A549 (cell line): ENCODE data around the gene NUDC. TPM values are rescaled to one million over a fixed set of nuclear protein-coding genes. Genes with fewer than 3 reads are reported as not detected.
A peak's percentile ranks its signal among the peaks of the same experiment; 100 is the strongest.

Source experiments
- ATAC-seq, 2 experiments: fragments of 200-7000 bp in 1 of 2; fragments of >200 bp in 1 of 2; cut with Nextera tagmentation in 1 of 2; cut with Tn5 transposase in 1 of 2; 3 replicates each; pipeline versions ENCODE4 v1.8.0 to v1.9.1; 2018 to 2020; ENCODE audit warnings: mild to moderate bottlenecking in 1 of 2, moderate library complexity in 1 of 2
- CTCF ChIA-PET: fragments of 300-600 bp; sonication (Branson Sonifier 250); formaldehyde crosslinking; extraction: SDS; loops from one replicate; lab custom pipeline; 2021; ENCODE audit warnings: antibody characterized with exemption, inconsistent platforms; lab: Yijun Ruan, JAX
- POLR2A ChIA-PET: fragments of 350-600 bp; formaldehyde crosslinking; extraction: SDS; loops from one replicate; lab custom pipeline; 2021; ENCODE audit warnings: antibody characterized with exemption, inconsistent platforms; lab: Yijun Ruan, JAX
- DNase-seq, 2 experiments: peaks; one replicate each; pipeline versions ENCODE4 v3.0.0 to v3.0.0-alpha.2; 2011 to 2016; ENCODE audit warnings: low read depth in 1 of 2, low spot score in 1 of 2
- FAIRE-seq: peaks from 2 replicates; lab custom pipeline; 2011; peaks lifted over from hg19 to GRCh38; lab: Jason Lieb, UNC
- H3K27ac ChIP-seq, 2 experiments: fragments of >200 bp; sonication (Bioruptor Twin); formaldehyde crosslinking; 3 replicates each; pipeline ENCODE4 v1.5.1; 2016 to 2017
- H3K4me1 ChIP-seq: fragments of >200 bp; sonication (Bioruptor Twin); formaldehyde crosslinking; 3 replicates; pipeline ENCODE4 v1.6.1; 2016
- H3K4me2 ChIP-seq: fragments of >200 bp; sonication (Bioruptor Twin); formaldehyde crosslinking; 3 replicates; pipeline ENCODE4 v1.6.1; 2016
- H3K4me3 ChIP-seq: fragments of >200 bp; sonication (Bioruptor Twin); formaldehyde crosslinking; 3 replicates; pipeline ENCODE4 v1.5.1; 2016
- H3K9me3 ChIP-seq: fragments of >200 bp; sonication (Bioruptor Twin); formaldehyde crosslinking; 3 replicates; pipeline ENCODE4 v1.6.1; 2016
- ATOH8 ChIP-seq: fragments of 250-450 bp; sonication (Bioruptor Pico); IDR thresholded peaks from 2 replicates; pipeline ENCODE4 v1.5.0; 2020; ENCODE audit warnings: low read depth, mild to moderate bottlenecking, moderate library complexity
- CBX2 ChIP-seq: fragments of 200-600 bp; sonication (generic); IDR thresholded peaks from 2 replicates; pipeline ENCODE4 v1.6.1; 2016; ENCODE audit warnings: low read depth, mild to moderate bottlenecking, borderline replicate concordance
- CEBPB ChIP-seq, 2 experiments: fragments of >200 bp in 1 of 2; sonication (Bioruptor Twin) in 1 of 2; formaldehyde crosslinking in 1 of 2; IDR thresholded peaks; 2 replicates each; pipeline ENCODE4 v1.6.1; 2012 to 2016
- CHD2 ChIP-seq: fragments of 150-350 bp; IDR thresholded peaks from 2 replicates; pipeline ENCODE4 v1.6.1; 2014; ENCODE audit warnings: low read length; ENCODE audit not compliant: partially characterized antibody
- CHD4 ChIP-seq: fragments of 200-600 bp; sonication (generic); IDR thresholded peaks from 2 replicates; pipeline ENCODE4 v1.6.1; 2016; ENCODE audit warnings: antibody characterized with exemption, mild to moderate bottlenecking, borderline replicate concordance
- EHF ChIP-seq: fragments of 250-450 bp; sonication (Bioruptor Pico); IDR thresholded peaks from 2 replicates; pipeline ENCODE4 v1.5.0; 2020; ENCODE audit warnings: mild to moderate bottlenecking
- EHMT2 ChIP-seq: fragments of 200-600 bp; sonication (generic); IDR thresholded peaks from 2 replicates; pipeline ENCODE4 v1.6.1; 2016; ENCODE audit warnings: antibody characterized with exemption, low read depth, mild to moderate bottlenecking, moderate library complexity
- ELK1 ChIP-seq: fragments of 150-350 bp; IDR thresholded peaks from 2 replicates; pipeline ENCODE4 v1.6.1; 2014; ENCODE audit warnings: low read depth, mild to moderate bottlenecking, low read length
- EP300 ChIP-seq, 2 experiments: fragments of >200 bp; sonication (Bioruptor Twin); formaldehyde crosslinking; IDR thresholded peaks; 2 replicates in 1 of 2; 3 replicates in 1 of 2; pipeline ENCODE4 v1.6.1; 2016 to 2017
- FOSL2 ChIP-seq, 2 experiments: fragments of 450-650 bp in 1 of 2; fragments of >200 bp in 1 of 2; sonication (Bioruptor Twin) in 1 of 2; formaldehyde crosslinking; IDR thresholded peaks; 2 replicates each; pipeline versions ENCODE4 v1.5.0 to v1.6.1; 2016 to 2020; ENCODE audit warnings: mild to moderate bottlenecking in 1 of 2, moderate library complexity in 1 of 2
- FOXS1 ChIP-seq: fragments of 250-450 bp; sonication (Bioruptor Pico); IDR thresholded peaks from 2 replicates; pipeline ENCODE4 v1.5.0; 2020; ENCODE audit warnings: mild to moderate bottlenecking, moderate library complexity
- GATA3 ChIP-seq: IDR thresholded peaks from 2 replicates; pipeline ENCODE4 v1.6.1; 2012; ENCODE audit warnings: borderline replicate concordance
- HOXB13 ChIP-seq: fragments of 250-450 bp; sonication (Bioruptor Pico); IDR thresholded peaks from 2 replicates; pipeline ENCODE4 v1.5.0; 2020; ENCODE audit warnings: low read depth, mild to moderate bottlenecking, moderate library complexity
- JUNB ChIP-seq: fragments of >200 bp; sonication (Bioruptor Twin); formaldehyde crosslinking; IDR thresholded peaks from 2 replicates; pipeline ENCODE4 v1.6.1; 2016
- KDM1A ChIP-seq: fragments of 200-600 bp; sonication (generic); IDR thresholded peaks from 2 replicates; pipeline ENCODE4 v1.6.1; 2016; ENCODE audit warnings: low read depth, mild to moderate bottlenecking
- MAZ ChIP-seq: fragments of 150-350 bp; IDR thresholded peaks from 2 replicates; pipeline ENCODE4 v1.6.1; 2014; ENCODE audit warnings: antibody characterized with exemption, low read depth, low read length, borderline replicate concordance
- NPAS2 ChIP-seq: fragments of 250-450 bp; sonication (Bioruptor Pico); IDR thresholded peaks from 2 replicates; pipeline ENCODE4 v1.8.0; 2022; ENCODE audit warnings: mild to moderate bottlenecking, moderate library complexity, borderline replicate concordance
- NR3C1 ChIP-seq: fragments of >200 bp; sonication (Bioruptor Twin); formaldehyde crosslinking; IDR thresholded peaks from 3 replicates; pipeline ENCODE4 v1.6.1; 2017
- PHF8 ChIP-seq: fragments of 200-600 bp; sonication (generic); IDR thresholded peaks from 2 replicates; pipeline ENCODE4 v1.6.1; 2016; ENCODE audit warnings: low read depth, mild to moderate bottlenecking, antibody characterized with exemption, moderate library complexity, borderline replicate concordance
- RAD21 ChIP-seq, 2 experiments: fragments of >200 bp in 1 of 2; sonication (Bioruptor Twin) in 1 of 2; formaldehyde crosslinking in 1 of 2; IDR thresholded peaks in 1 of 2; conservative IDR thresholded peaks in 1 of 2; 2 replicates in 1 of 2; 3 replicates in 1 of 2; pipeline ENCODE4 v1.6.1; 2012 to 2018; ENCODE audit warnings: inconsistent platforms in 1 of 2
- RARB ChIP-seq: fragments of 250-450 bp; sonication (Bioruptor Pico); IDR thresholded peaks from 2 replicates; pipeline ENCODE4 v1.8.0; 2021; ENCODE audit warnings: mild to moderate bottlenecking, moderate library complexity
- RNF2 ChIP-seq: fragments of 200-600 bp; sonication (generic); IDR thresholded peaks from 2 replicates; pipeline ENCODE4 v1.6.1; 2016; ENCODE audit warnings: low read depth, mild to moderate bottlenecking, antibody characterized with exemption, moderate library complexity, borderline replicate concordance
- TP53 ChIP-seq: fragments of 250-450 bp; sonication (Bioruptor Pico); IDR thresholded peaks from 2 replicates; pipeline ENCODE4 v1.5.0; 2021; ENCODE audit warnings: mild to moderate bottlenecking, moderate library complexity
- ZFP36 ChIP-seq: fragments of 450-650 bp; IDR thresholded peaks from 2 replicates; pipeline ENCODE4 v1.6.1; 2014; ENCODE audit warnings: borderline replicate concordance; ENCODE audit not compliant: partially characterized antibody
- ZNF302 ChIP-seq: fragments of 250-450 bp; sonication (Bioruptor Pico); IDR thresholded peaks from 2 replicates; pipeline ENCODE4 v1.9.0; 2021; ENCODE audit warnings: inconsistent platforms, mild to moderate bottlenecking, moderate library complexity
- ZSCAN20 ChIP-seq: fragments of 250-450 bp; sonication (Bioruptor Pico); IDR thresholded peaks from 2 replicates; pipeline ENCODE4 v1.8.0; 2022; ENCODE audit warnings: mild to moderate bottlenecking, moderate library complexity
- WGBS: methylation state at CpG from one replicate; pipeline ENCODE4 v1.1.6; 2017; ENCODE audit errors: missing lambda C conversion rate; 5-methylcytosine and 5-hydroxymethylcytosine counted together
- polyA plus RNA-seq, 4 experiments: library from polyadenylated mRNA; depleted of rRNA in 3 of 4; stranded (reverse); fragments of >200 nt; fragmentation: RNase III in 1 of 4; extraction: RNeasy Plus Mini Kit Qiagen cat#74134 plus additional on column Dnase treatment in 1 of 4; gene quantifications; 2 replicates in 3 of 4; 3 replicates in 1 of 4; pipeline ENCODE4 v1.2.3, GENCODE V29; 2011 to 2017
- TF ChIP-seq, protein P1 (sequence below): fragments of >200 bp; sonication (Bioruptor Twin); formaldehyde crosslinking; IDR thresholded peaks from 3 replicates; pipeline ENCODE4 v1.6.1; 2016
- TF ChIP-seq, protein P2 (sequence below): IDR thresholded peaks from 2 replicates; pipeline ENCODE4 v1.6.1; 2012; ENCODE audit warnings: low read depth, borderline replicate concordance
- TF ChIP-seq, protein P3 (sequence below): fragments of >200 bp; sonication (Bioruptor Twin); formaldehyde crosslinking; IDR thresholded peaks from 2 replicates; pipeline ENCODE4 v1.6.1; 2016

NUDC gene
- polyA plus RNA-seq, 2 of the 4 experiments (the other 2 are of a cell fraction): 79.0 to 133 TPM

DNA sequence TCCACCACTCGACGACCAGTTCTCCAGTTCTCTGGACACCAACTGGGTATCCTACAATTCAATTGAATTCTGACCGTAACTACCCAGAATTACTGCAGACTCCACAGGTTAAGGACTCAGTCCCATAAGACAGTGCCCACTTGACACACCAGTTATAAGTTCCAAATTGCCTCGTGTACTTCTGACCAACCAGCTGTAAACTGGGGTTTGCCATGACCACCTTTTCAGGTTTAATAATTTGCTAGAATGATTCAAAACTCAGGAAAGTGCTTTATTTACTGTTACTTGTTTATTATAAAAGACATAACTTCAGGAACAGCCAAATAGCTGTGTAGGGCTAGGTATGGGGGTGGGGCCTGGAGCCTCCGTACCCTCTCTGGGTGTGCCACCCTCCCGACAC, 15.3 kb downstream of the NUDC start:
- H3K9me3 ChIP-seq: no peaks in the 10 kb centered on the region
- H3K27ac ChIP-seq: no peak overlapping the region
- no peaks in the 10 kb centered on the region for H3K4me1 ChIP-seq
- 79% methylated on average over 6 of the region's 6 CpGs for WGBS
- H3K4me3 ChIP-seq: no peak overlapping the region
- FAIRE-seq (no peak), ATAC-seq (no peak)
- POLR2A ChIA-PET: no interaction called here
- CTCF ChIA-PET: no interaction called here
- no peak overlapping the region for H3K4me2 ChIP-seq
- TF ChIP-seq JUNB (no peak), ZFP36 (no peak), CHD4 (no peak), FOXS1 (CRISPR knock-in tag) (no peak), KDM1A (no peak), TP53 (CRISPR knock-in tag) (no peak), PHF8 (no peak), ELK1 (no peak), RNF2 (no peak), EHMT2 (no peak), ATOH8 (no peak)
- TF ChIP-seq, protein P1, sequence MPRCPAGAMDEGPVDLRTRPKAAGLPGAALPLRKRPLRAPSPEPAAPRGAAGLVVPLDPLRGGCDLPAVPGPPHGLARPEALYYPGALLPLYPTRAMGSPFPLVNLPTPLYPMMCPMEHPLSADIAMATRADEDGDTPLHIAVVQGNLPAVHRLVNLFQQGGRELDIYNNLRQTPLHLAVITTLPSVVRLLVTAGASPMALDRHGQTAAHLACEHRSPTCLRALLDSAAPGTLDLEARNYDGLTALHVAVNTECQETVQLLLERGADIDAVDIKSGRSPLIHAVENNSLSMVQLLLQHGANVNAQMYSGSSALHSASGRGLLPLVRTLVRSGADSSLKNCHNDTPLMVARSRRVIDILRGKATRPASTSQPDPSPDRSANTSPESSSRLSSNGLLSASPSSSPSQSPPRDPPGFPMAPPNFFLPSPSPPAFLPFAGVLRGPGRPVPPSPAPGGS: no peak
- TF ChIP-seq, protein P2, sequence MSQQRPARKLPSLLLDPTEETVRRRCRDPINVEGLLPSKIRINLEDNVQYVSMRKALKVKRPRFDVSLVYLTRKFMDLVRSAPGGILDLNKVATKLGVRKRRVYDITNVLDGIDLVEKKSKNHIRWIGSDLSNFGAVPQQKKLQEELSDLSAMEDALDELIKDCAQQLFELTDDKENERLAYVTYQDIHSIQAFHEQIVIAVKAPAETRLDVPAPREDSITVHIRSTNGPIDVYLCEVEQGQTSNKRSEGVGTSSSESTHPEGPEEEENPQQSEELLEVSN: no peak
- TF ChIP-seq, protein P3, sequence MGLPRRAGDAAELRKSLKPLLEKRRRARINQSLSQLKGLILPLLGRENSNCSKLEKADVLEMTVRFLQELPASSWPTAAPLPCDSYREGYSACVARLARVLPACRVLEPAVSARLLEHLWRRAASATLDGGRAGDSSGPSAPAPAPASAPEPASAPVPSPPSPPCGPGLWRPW: no peak
- TF ChIP-seq, all 56 proteins: peak for 0
- no peak for DNase-seq

DNA sequence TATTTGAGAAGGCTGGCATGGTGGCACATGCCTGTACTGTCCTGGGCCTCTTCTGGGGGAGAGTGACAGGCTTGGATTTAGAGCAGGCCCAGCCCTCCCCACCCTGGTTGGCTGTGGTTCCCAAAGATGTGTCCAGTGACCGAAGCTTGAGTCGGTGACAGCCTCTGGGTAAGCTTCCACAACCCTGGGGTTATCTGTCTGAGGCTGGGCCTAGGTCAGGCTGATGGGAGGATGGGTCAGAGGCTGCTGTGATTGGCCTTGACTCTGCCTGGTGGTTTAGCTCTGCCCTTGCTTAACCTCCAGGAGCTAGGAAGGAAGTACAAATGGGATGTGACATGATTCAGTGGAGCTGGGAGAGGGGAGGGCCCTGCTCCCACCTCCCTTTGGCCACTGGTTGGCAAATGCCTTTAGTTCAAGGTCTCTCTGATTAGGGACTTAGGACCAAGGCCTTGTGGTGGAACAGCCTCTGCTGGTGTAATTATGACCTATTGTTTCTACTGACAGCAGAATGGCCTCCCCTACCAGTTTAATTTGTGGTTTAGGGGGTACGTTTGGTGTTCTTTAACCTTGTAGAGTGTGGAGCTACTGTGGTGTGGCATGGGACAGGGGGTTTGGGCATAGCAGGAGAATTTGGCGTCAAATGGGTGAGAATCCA, 16.6 kb downstream of the NUDC start:
- peak in 1 of 2 experiments; percentile 15; a peak in 2 of 6 replicates for ATAC-seq
- Histone ChIP-seq H3K27ac (no peak overlapping the region), H3K9me3 (no peaks in the 10 kb centered on the region), H3K4me3 (no peak overlapping the region), H3K4me1 (no peaks in the 10 kb centered on the region), H3K4me2 (no peak overlapping the region)
- DNase-seq: no peak
- FAIRE-seq: no peak
- CTCF ChIA-PET: interaction anchor here (1.0 to 1.2 kb wide), 3 partner anchors 11 to 29 kb away, joined by 3 to 5 read pairs (median 3); no protein-coding TSS in a partner anchor
- WGBS: 87% methylated on average over 2 of the region's 4 CpGs
- TF ChIP-seq CEBPB (IDR thresholded peaks at IDR 0.05): no peak
- no peak for TF ChIP-seq NPAS2 (CRISPR knock-in tag)
- TF ChIP-seq, protein P2: no peak
- TF ChIP-seq FOXS1 (CRISPR knock-in tag): no peak
- TF ChIP-seq ZFP36: no peak
- no peak for TF ChIP-seq MAZ
- no peak for TF ChIP-seq EHF (CRISPR knock-in tag)
- TF ChIP-seq HOXB13 (CRISPR knock-in tag): no peak
- no peak for TF ChIP-seq FOSL2 (IDR thresholded peaks at IDR 0.05)
- TF ChIP-seq FOSL2 (CRISPR knock-in tag; IDR thresholded peaks at IDR 0.05): no peak
- no peak for TF ChIP-seq GATA3
- no peak for TF ChIP-seq EP300 (IDR thresholded peaks at IDR 0.05)
- TF ChIP-seq RARB (CRISPR knock-in tag): no peak
- no peak for TF ChIP-seq CBX2
- no peak for TF ChIP-seq CHD2
- no peak for TF ChIP-seq NR3C1
- no peak for TF ChIP-seq TP53 (CRISPR knock-in tag)
- no peak for TF ChIP-seq ZNF302 (CRISPR knock-in tag)
- no peak for TF ChIP-seq ZSCAN20 (CRISPR knock-in tag)
- no peak for TF ChIP-seq JUNB
- no peak for TF ChIP-seq RAD21 (conservative IDR thresholded peaks at IDR 0.05 in 1 of 2, IDR thresholded peaks at IDR 0.05 in 1 of 2)
- POLR2A ChIA-PET: no interaction called here
